NCI-H2029 (cell line): ENCODE data around the gene KIF22.
"Not testable (repeated sequence)": the region's sequence is repeated elsewhere in the genome, so short reads cannot be mapped to it uniquely, and the experiment has no call there.

Experiments used
- DNase-seq: peaks from one replicate; lab custom pipeline; 2025; lab: John Stamatoyannopoulos, UW

The KIF22 gene

GRCh38 chr16:29790183-29790948 is at the start of gene KIF22:
KIF22 (plus strand) TSS chr16:29790751; CDS start chr16:29790760, 9 bp downstream.
- peak; percentile 96 for DNase-seq

GRCh38 chr16:29742683-29743275 is 47.8 kb upstream of the KIF22 start:
- no peak for DNase-seq

- no peak for DNase-seq
Measured at GRCh38 chr16:29743475-29743826, 47.1 kb upstream of the KIF22 start.

- no peak for DNase-seq
Measured at GRCh38 chr16:29743827-29744531, 46.6 kb upstream of the KIF22 start.

- no peak for DNase-seq
Measured at GRCh38 chr16:29744541-29745101, 45.9 kb upstream of the KIF22 start.

GRCh38 chr16:29745121-29745852 is 45.3 kb upstream of the KIF22 start:
- no peak for DNase-seq

- DNase-seq = no peak
Measured at GRCh38 chr16:29745853-29746345, 44.7 kb upstream of the KIF22 start, which contains the start of gene C16orf54. C16orf54 (minus strand) TSS chr16:29745990; CDS start chr16:29744951, 1,039 bp downstream.

- not testable (repeated sequence) for DNase-seq
Measured at GRCh38 chr16:29746518-29746917, 44.0 kb upstream of the KIF22 start.

GRCh38 chr16:29747947-29748759 is 42.4 kb upstream of the KIF22 start:
- no peak for DNase-seq

- DNase-seq = not testable (repeated sequence)
Measured at GRCh38 chr16:29748760-29749149, 41.8 kb upstream of the KIF22 start.

- no peak for DNase-seq
Measured at GRCh38 chr16:29753516-29753915, 37.0 kb upstream of the KIF22 start.

GRCh38 chr16:29756654-29757053 is 33.9 kb upstream of the KIF22 start:
- no peak for DNase-seq

- not testable (repeated sequence) for DNase-seq
Measured at GRCh38 chr16:29757086-29757485, 33.5 kb upstream of the KIF22 start.

- no peak for DNase-seq
Measured at GRCh38 chr16:29757950-29758466, 32.5 kb upstream of the KIF22 start.

- DNase-seq = peak; percentile 65
Measured at GRCh38 chr16:29760567-29761279, 29.8 kb upstream of the KIF22 start.

GRCh38 chr16:29761280-29761651 is 29.3 kb upstream of the KIF22 start:
- DNase-seq = not testable (repeated sequence)

GRCh38 chr16:29761882-29762281 is 28.7 kb upstream of the KIF22 start:
- no peak for DNase-seq

- no peak for DNase-seq
Measured at GRCh38 chr16:29763326-29763725, 27.2 kb upstream of the KIF22 start.

- DNase-seq = peak; percentile 96
Measured at GRCh38 chr16:29765167-29766032, 25.2 kb upstream of the KIF22 start.
